Measurements from ENCODE around the gene MAP4K4. TPM values are rescaled to one million over a fixed set of nuclear protein-coding genes. Genes with fewer than 3 reads are reported as not detected.

Gene MAP4K4
- polyA plus RNA-seq, 1 experiment: 158 TPM

GRCh38 chr2:101833890-101834523 lies 136.5 kb downstream of the MAP4K4 start:
- ChIA-PET POLR2A (interaction anchor here (0.7 kb wide), 2 partner anchors 78 to 135 kb away, joined by 3 to 5 read pairs; no protein-coding TSS in a partner anchor), CTCF (interaction anchor here (0.6 to 2.8 kb wide), 2 partner anchors 415 to 420 kb away, joined by 4 to 10 read pairs; no protein-coding TSS in a partner anchor)
- Histone ChIP-seq H3K9me3 (ENCODE audit: control insufficient read depth, insufficient read depth, low read length) (no peaks in the 10 kb centered on the region), H3K27ac (ENCODE audit: low read depth, low read length) (no peak overlapping the region), H3K4me3 (ENCODE audit: low read depth, low read length) (no peak overlapping the region), H3K27me3 (ENCODE audit: control insufficient read depth, insufficient read depth, low read length) (no peaks in the 10 kb centered on the region)
- DNase-seq (ENCODE audit: low read depth, low spot score): no peak
- no peak for TF ChIP-seq CTCF (IDR thresholded peaks at IDR 0.05; ENCODE audit: low read depth, low read length)

- Histone ChIP-seq H3K4me3 (ENCODE audit: low read depth, low read length) (no peak overlapping the region), H3K27ac (ENCODE audit: low read depth, low read length) (no peak overlapping the region), H3K9me3 (ENCODE audit: control insufficient read depth, insufficient read depth, low read length) (no peaks in the 10 kb centered on the region), H3K27me3 (ENCODE audit: control insufficient read depth, insufficient read depth, low read length) (no peaks in the 10 kb centered on the region)
- no peak for DNase-seq (ENCODE audit: low read depth, low spot score)
- CTCF ChIA-PET: interaction anchor here (0.5 to 1.7 kb wide), 5 partner anchors 10 to 423 kb away, joined by 4 to 5 read pairs (median 4); no protein-coding TSS in a partner anchor
- POLR2A ChIA-PET: no interaction called here
- TF ChIP-seq CTCF (IDR thresholded peaks at IDR 0.05; ENCODE audit: low read depth, low read length): no peak
Observed at GRCh38 chr2:101837354-101837753, 139.8 kb downstream of the MAP4K4 start.

GRCh38 chr2:101841679-101842327 lies 144.3 kb downstream of the MAP4K4 start:
- POLR2A ChIA-PET: interaction anchor here (0.9 kb wide), 1 partner anchor 15 kb away, joined by 4 read pairs; no protein-coding TSS in a partner anchor
- H3K27me3 ChIP-seq (ENCODE audit: control insufficient read depth, insufficient read depth, low read length): no peaks in the 10 kb centered on the region
- H3K4me3 ChIP-seq (ENCODE audit: low read depth, low read length): no peak overlapping the region
- no peak overlapping the region for H3K27ac ChIP-seq (ENCODE audit: low read depth, low read length)
- TF ChIP-seq CTCF (IDR thresholded peaks at IDR 0.05; ENCODE audit: low read depth, low read length): no peak
- H3K9me3 ChIP-seq (ENCODE audit: control insufficient read depth, insufficient read depth, low read length): no peaks in the 10 kb centered on the region
- no peak for DNase-seq (ENCODE audit: low read depth, low spot score)
- CTCF ChIA-PET: interaction anchor here (1.2 to 3.0 kb wide), 2 partner anchors 10 to 422 kb away, joined by 8 to 15 read pairs; no protein-coding TSS in a partner anchor

- H3K4me3 ChIP-seq (ENCODE audit: low read depth, low read length): no peak overlapping the region
- TF ChIP-seq CTCF (IDR thresholded peaks at IDR 0.05; ENCODE audit: low read depth, low read length): no peak
- H3K9me3 ChIP-seq (ENCODE audit: control insufficient read depth, insufficient read depth, low read length): no peaks in the 10 kb centered on the region
- no peak overlapping the region for H3K27ac ChIP-seq (ENCODE audit: low read depth, low read length)
- ChIA-PET CTCF (no interaction called here), POLR2A (no interaction called here)
- DNase-seq (ENCODE audit: low read depth, low spot score): no peak
- no peaks in the 10 kb centered on the region for H3K27me3 ChIP-seq (ENCODE audit: control insufficient read depth, insufficient read depth, low read length)
Observed at GRCh38 chr2:101842471-101842870, 145.0 kb downstream of the MAP4K4 start.

- CTCF ChIA-PET: no interaction called here
- H3K27ac ChIP-seq (ENCODE audit: low read depth, low read length): no peak overlapping the region
- POLR2A ChIA-PET: no interaction called here
- no peaks in the 10 kb centered on the region for H3K27me3 ChIP-seq (ENCODE audit: control insufficient read depth, insufficient read depth, low read length)
- TF ChIP-seq CTCF (IDR thresholded peaks at IDR 0.05; ENCODE audit: low read depth, low read length): no peak
- DNase-seq (ENCODE audit: low read depth, low spot score): no peak
- no peak overlapping the region for H3K4me3 ChIP-seq (ENCODE audit: low read depth, low read length)
- H3K9me3 ChIP-seq (ENCODE audit: control insufficient read depth, insufficient read depth, low read length): no peaks in the 10 kb centered on the region
Observed at GRCh38 chr2:101843048-101843447, 145.5 kb downstream of the MAP4K4 start.

All from AG04450 (cell line).